Measurements from ENCODE around the gene ZNF787.
"Not testable (repeated sequence)": the region's sequence is repeated elsewhere in the genome, so short reads cannot be mapped to it uniquely, and the experiment has no call there.

The ZNF787 gene

DNA sequence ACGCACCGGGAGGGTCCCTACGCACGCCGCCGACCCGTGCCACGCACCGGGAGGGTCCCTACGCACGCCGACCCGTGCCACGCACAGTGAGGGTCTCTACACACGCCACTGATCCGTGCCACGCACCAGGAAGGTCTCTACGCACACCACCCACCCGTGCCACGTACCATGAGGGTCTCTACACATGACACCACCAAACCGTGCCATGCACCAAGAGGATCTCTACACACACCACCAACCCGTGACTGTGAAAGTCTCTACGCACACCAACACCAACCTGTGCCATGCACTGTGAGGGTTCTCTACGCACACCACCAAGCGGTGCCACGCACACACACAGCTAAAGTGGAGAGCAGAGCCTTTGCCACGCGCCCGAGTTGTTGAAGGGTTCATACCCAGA, 16.7 kb downstream of the ZNF787 start:
- H3K4me3 ChIP-seq (ENCODE audit: low read depth, low read length) = no peak overlapping the region
- no peak for TF ChIP-seq CTCF (IDR thresholded peaks at IDR 0.05; ENCODE audit: low read depth, low read length)

- H3K4me3 ChIP-seq (ENCODE audit: low read depth, low read length) = no peak overlapping the region
- no peak for TF ChIP-seq CTCF (IDR thresholded peaks at IDR 0.05; ENCODE audit: low read depth, low read length)
Measured at GRCh38 chr19:56103027-56103614, 18.0 kb downstream of the ZNF787 start.

- no peak overlapping the region for H3K4me3 ChIP-seq (ENCODE audit: low read depth, low read length)
- TF ChIP-seq CTCF (IDR thresholded peaks at IDR 0.05; ENCODE audit: low read depth, low read length) = no peak
Measured at GRCh38 chr19:56101746-56102535, 19.2 kb downstream of the ZNF787 start.

DNA sequence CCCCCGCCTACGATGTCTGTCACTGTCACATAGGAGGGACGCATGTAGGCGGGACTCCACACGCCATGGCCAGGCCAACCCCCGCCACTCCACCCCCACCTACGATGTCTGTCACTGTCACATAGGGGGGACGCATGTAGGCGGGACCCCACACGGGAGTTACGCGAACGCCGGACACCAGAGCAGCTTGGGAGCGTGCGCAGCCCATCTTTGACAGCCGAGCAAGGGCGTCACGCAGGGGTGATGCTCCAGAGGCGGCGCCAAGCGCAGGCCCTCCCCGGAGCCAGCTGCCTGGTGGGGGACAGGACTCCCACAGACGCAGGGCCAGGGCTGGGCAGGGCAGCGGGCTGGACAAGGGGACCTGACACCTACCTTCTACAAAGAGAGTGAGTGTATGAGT, 20.0 kb downstream of the ZNF787 start:
- no peak overlapping the region for H3K4me3 ChIP-seq (ENCODE audit: low read depth, low read length)
- no peak for TF ChIP-seq CTCF (IDR thresholded peaks at IDR 0.05; ENCODE audit: low read depth, low read length)

DNA sequence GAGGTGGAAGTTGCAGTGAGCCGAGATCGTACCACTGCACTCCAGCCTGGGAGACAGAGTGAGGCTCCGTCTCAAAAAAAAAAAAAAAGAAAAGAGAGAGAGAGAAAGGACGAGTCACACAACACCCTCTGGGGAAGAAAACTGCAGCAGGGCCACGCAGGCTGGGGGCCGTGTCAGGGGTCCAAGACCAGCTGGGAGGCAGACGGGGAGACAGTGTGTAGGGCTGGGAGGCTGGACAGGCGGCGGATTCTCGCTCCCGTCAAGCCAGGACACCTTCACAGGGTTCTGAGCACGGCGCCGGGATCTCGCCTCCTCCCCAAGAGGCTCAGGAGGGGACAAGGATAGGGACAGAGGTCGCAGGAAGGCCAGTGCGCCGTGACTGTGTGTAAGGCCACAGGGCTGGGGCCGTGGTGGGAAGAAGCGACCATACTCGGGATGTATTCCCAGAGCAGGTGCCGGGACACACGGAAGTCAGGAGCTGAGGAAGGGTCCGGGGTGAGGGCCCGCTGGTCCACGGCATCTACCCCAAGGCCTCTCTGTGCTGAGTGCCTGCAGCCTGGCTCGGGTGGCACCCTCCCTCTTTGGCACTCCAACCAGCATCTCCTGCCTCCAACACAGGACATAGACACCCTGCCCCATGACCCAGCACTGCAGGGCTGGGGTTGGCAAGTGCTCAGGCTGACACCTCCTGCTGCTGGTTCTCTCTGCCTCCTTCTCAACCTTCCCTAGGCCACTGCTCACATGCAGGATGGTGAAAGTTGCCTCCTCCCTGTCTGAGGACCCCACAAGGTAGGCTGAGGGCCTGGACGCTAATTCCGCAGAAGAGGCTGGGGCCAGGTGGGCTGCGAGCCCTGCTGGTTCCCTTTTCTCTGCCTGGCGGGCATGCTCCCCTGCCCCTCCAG, 21.2 kb downstream of the ZNF787 start:
- no peak for TF ChIP-seq CTCF (IDR thresholded peaks at IDR 0.05; ENCODE audit: low read depth, low read length)

DNA sequence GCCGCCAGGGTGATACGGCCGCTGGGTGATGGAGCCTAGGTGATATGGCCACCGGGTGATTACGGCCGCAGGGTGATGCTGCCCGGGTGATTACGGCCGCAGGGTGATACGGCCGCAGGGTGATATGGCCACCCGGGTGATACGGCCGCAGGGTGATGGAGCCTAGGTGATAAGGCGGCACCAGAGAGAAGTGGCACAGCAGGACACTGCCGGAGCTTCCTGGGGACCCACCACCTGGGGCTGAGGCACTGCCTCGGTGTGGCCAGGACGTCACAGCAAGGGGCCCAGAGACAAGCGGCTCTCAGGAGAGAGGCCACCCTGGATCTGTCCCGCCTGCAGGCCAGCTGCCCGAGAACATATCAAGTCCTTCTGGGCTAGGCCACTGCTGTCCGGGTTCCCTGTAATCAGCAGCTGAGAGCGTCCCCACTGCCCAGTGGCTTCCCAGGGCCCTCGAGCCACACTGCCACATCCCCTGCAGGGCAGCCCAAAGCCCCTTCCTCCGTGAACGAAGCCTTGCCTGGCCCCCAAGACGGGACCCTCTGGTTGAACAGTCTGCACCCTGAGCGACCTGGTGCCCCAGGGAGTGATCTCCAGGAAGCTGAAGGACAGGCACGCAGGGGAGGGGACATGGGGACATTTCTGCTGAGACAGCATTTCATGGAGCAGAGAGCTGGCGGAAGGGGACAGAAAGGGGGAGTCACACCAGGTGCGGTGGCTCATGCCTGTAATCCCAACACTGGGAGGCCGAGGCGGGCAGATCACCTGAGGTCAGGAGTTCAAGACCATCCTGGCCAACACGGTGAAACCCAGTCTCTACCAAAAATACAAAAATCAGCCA, 22.1 kb downstream of the ZNF787 start:
- no peak overlapping the region for H3K4me3 ChIP-seq (ENCODE audit: low read depth, low read length)
- TF ChIP-seq CTCF (IDR thresholded peaks at IDR 0.05; ENCODE audit: low read depth, low read length) = no peak

More for the DNA sequence above, 21.2 kb downstream of the ZNF787 start:
- H3K4me3 ChIP-seq (ENCODE audit: low read depth, low read length) = no peak overlapping the region

DNA sequence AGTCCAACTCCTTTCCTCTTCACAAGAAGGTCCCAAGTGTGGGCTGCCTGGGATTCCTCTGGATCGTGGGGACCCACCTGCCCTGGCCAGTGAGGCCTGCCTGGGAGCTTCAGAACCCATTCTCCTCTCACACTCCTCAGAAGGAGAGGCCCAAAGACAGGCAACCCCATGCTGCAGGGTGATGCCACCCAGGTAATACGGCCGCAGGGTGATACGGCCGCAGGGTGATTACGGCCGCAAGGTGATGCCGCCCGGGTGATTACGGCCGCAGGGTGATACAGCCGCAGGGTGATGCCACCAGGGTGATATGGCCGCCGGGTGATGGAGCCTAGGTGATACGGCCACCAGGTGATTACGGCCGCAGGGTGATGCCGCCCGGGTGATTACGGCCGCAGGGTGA, 22.9 kb downstream of the ZNF787 start:
- H3K4me3 ChIP-seq (ENCODE audit: low read depth, low read length) = not testable (repeated sequence)

All from WI38 (cell line).